GM19328 (cell line): ENCODE results near the gene ELMOD1.
A peak's percentile ranks its signal among the peaks of the same experiment; 100 is the strongest.
"Not testable (repeated sequence)": the region's sequence is repeated elsewhere in the genome, so short reads cannot be mapped to it uniquely, and the experiment has no call there.

Experiments
- ATAC-seq: cut with Tn5 transposase; IDR thresholded peaks from one replicate; pipeline ENCODE4 v1.9.1; 2021; ENCODE audit warnings: mild to moderate bottlenecking, moderate library complexity; ENCODE audit not compliant: unreplicated experiment

ELMOD1 gene

DNA sequence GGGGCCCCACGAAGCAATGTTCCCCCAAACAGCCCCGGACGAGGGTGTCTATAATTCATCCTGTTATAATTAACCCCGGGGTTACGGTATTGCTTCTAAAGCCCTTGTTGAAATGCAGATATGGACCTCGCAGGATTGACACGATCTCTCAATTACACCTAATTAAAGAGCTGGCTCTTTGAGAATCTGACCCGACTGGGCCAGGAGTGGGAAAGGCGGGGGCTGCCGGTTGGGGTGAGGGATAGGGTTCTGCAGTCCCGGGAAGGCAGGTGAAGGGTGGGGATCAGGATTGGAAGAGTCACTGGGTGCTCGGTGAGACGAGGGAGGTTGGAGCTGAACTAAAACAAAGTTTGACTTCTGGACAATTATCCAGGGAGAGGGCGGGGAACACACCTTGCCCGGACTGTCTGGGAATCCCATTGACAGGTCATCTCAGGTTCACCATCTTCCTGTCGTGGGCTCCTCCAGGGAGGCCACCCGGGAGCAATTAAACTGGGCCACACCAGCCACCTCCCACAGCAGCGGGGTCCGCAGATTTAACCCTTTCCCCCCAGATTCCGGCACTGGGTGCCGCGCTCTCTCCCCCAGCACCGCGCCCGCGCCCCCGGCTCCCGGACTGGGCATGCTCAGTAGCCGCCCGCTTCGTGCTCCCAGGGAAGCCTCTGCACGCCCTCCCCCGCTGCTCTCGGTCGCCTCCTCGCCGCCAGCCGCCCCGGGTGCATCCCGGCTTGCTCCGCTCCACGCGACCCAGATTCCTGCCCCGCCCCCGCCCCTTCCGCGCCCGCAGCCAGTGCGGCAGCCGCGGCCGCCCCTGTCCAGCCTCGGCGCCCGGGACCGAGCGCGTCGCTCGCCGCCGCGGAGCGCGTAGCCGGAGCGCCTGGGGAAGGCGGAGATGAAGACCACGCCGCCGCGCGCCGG is at the start of gene ELMOD1:
Gene ELMOD1 (plus strand): TSS at position 688 of the 918 bp plus-strand sequence. CDS start 27,043 bp downstream, outside the sequence.
- no peak for ATAC-seq

DNA sequence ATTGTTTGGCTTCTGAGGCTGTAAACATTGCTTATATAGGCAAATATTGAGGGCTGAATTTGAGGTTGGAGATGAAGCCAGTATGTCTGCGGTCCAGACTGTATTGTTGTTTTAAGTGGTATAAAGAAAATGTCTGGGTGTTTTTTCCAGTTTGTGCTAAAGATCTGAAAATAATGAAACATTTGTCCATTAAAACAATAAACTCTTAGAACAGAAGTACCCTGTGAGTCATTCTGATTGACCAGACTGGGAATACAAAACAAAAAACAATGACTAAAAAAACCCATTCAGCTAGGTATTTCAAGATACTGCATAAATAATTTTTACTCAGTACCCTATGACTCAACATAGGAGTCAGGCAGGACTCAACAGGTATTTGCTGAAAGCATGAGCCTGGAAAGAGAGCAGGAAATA is 45.8 kb upstream of the ELMOD1 start:
- no peak for ATAC-seq

DNA sequence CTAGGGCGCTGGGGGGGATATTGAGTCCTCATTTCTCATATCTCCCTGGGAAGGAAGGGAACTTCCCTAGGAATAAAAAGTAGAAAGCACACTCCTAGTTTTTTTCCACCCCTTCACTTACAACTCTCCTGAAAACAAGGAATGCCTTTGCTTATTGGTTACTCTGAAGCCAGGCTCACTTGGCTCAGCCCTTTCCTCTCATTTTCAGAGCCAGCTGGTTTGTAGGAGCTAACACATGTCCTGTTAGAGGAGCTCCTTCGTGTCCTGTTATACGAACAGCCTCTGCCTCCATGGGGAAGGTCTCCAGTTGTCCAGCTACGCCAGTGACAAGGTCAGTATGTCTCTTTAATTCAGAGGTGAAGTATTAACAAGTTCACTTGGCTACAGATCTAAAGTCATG is 43.0 kb upstream of the ELMOD1 start:
- no peak for ATAC-seq

DNA sequence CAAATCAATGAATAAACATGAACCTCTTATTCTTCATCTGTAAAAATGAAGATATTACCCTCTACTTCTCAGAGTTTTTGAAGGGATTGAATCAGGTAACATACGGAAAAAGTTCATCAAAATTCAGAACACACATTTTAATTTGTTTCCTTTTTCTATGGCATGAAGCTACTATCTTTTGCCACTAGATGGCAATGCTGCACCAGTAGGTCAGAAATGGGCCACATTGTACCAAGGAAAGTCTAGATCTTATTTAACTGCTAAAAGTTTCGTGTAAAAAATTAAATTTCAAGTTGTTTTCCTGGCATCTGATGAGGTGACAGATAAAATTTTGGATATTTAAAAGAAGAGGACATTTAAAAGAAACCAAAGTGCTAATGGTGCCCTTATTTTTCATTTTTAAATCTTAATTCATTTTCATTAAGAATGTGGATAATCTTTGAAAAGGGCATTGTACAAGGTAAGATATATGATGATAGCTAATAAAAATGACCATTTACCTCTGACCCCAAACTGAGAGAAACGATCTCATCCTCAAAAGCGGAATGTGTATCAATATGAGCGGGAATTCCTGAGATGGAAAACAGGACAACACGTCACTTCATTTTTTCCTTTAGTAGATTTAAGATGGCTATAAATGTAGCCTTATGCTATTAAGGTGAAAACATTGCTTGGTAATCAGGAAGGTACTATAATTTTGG is 41.5 kb upstream of the ELMOD1 start:
- ATAC-seq, result no peak

DNA sequence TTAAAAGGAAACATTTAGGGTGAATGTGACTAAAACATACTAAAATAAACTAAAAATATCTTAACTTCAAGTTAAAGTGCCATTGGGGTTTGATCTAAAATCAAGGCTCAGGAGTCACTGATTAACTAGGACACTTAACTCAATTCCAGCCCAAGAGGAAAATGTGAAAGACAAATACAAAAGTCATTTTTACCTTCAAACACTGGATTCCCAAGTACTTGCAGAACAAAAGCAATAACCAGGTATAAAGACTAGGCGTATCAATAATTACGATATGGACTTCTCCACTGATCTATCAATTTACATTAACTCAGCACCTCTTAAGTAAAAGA is 41.0 kb upstream of the ELMOD1 start:
- no peak for ATAC-seq

DNA sequence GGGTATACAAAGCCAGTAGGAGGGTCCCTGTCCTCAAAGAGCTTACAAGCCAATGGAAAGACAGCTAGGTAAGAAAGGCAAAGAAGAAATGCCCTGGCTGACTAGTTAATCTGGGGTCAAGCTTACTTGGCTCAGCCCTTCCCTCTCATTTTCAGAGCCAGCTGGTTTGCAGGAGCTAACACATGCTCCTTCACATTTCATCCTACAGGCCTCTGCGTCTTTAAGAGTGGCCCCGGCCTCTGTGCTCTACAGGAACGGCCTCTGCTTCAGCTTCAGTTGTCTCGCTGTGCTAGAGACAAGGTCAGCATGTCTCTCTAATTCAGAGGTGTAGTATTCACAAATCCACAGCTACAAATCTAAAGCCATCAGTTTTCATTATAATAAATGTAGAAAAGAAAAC is 40.6 kb upstream of the ELMOD1 start:
- ATAC-seq, result no peak

DNA sequence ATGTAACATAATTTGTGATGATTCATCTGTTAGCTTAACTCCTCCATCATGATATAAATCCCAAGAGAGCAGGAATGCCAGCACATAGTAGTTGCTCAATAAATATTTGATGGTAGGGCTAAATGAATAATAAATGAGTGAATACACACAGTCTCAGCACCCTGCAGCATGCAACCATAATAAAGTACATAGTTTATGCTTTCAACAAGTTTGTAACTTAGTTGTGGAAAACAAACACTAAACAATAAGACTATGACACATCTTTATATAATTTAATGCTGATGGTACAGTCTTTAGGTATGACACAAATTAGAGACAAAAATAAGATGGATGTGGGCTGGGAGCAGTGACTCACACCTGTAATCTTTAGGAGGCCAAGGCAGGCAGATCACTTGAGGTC is 29.3 kb upstream of the ELMOD1 start:
- no peak for ATAC-seq

DNA sequence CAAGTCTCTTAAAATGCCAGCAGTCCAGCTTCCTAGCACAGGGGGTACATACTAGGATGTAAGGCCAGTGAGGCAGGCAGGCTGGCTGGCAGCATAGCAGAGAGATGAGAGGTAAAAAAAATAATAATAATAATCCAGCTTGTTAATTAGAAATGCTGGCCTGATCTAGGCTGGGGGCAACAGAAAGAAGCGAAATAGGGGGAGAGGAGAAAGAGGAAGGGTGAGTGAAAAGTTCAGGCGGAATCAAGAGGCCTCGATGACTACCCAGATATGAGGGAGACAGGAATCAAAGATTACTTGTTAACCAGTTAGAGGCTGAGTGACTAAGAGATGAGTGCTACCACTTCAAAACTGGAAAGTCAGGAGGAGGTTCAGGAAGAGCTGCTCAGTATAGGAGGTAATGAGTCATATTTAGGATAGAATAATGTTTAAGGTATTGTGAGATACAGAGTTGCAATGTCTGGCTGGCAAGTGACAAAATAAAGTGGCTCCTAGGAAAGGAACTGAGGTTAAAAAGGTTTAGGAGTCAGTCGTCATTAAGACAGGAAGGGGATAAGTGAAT is 28.2 kb upstream of the ELMOD1 start:
- ATAC-seq, result no peak

DNA sequence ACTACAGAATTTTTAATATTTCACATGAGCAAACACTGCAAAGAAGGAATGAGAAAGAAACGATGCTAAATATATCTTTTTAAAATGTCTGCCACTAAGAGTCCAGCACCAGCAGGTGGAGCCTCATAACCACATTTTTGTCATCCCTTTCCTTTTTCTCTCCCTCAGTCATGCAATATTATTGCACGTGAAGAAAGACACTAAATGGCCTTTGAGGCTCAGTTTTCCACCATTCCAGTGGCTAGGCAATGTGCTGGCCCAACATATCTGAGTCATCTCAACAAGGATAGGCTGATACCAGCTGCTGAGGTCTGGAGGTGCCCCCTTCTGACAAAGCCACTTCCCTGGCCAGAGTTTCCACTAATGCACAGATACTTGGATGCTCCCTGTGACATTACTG is 27.2 kb upstream of the ELMOD1 start:
- ATAC-seq, result no peak

DNA sequence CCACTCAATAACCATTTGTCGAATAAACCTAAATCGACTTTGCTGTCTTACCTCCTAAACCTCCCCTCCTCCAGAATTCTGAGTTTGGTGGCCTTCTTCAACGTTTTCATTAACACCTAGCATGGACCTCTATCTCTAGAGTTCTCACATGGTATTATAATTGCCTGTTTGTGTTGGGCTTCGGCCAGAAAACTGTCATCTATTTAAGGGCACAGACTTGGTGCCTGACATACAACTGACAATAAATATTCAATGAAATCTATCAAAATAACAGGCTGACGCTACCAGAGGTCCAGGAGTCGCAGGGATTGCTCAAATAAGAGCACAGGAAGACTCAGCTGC is 26.1 kb upstream of the ELMOD1 start:
- peak; percentile 1 for ATAC-seq

DNA sequence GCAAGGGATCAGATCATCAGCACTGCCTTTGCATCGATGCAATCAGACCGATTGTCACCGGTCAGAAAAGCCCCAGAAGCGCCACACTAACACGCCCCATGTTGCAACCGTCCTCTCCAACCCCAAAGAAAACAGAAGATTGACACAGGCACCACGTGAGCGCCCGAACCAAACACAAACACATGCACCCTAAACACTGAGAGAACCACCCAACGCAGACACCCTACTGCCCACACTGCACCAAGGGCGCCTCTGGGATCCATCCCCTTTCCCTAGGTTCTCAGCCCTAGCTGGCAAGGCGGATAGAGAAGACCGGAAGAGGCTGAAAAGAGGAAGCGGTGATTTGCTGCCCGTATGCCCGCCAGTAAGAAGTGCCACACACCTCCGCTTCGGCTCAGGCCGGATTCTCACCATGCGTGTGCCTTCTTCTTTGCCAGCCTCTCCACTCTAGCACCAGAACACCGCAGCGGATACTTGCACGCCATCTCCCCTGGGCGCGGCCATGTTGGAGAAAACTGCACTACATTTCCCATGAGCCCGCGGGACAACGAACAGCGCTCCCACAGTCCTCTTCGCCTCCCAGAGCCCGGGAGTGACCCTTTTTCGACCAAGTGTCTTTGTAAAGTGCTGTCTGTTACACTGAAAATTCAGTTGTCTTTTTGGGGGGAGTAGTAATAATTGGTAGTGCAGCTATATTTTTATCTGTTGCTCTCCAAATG is 25.6 kb upstream of the ELMOD1 start, which contains the start of gene ALKBH8:
Gene ALKBH8 (minus strand): TSS at position 517 of the 719 bp plus-strand sequence. CDS start 4,842 bp downstream, outside the sequence.
- peak; percentile 68 for ATAC-seq

DNA sequence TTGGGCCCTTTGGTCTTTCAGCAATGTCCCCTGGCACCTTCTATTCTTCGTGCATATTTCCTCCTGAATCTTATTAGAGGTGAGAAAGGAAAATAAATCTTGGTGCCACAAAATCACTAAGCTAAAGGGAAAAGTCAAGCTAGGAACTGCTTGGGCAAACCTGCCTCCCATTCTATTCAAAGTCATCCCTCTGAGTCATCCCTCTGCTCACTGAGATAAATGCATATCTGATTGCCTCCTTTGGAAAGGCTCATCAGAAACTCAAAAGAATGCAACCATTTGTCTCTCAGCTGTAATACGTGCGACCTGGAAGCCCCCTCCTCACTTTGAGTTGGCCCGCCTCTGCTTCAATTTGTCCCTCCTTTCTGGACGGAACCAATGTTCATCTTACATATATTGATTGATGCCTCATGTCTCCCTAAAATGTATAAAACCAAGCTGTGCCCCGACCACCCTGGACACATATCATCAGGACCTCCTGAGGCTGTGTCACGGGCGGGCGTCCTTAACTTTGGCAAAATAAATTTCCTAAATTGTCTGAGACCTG is 24.9 kb upstream of the ELMOD1 start:
- peak; percentile 0 for ATAC-seq

DNA sequence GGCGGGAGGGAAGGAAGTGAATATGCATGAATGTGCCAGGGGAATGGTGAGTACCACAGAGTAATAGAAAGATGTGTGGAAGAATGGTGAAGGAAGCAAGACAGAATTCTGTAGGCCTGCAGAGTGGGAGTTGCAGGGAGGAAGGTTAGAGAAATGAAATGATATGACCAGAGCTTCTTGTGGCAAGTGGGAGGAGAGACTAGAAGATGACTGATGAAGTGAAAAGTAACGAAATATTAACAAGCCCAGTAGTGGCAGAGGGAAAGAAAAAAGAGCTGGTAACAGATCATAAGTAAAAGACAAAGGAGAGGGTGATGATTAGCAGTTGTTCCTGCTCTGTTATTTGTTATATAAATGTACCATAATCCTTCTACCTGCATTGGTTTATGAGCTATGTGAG is 24.4 kb upstream of the ELMOD1 start:
- no peak for ATAC-seq

DNA sequence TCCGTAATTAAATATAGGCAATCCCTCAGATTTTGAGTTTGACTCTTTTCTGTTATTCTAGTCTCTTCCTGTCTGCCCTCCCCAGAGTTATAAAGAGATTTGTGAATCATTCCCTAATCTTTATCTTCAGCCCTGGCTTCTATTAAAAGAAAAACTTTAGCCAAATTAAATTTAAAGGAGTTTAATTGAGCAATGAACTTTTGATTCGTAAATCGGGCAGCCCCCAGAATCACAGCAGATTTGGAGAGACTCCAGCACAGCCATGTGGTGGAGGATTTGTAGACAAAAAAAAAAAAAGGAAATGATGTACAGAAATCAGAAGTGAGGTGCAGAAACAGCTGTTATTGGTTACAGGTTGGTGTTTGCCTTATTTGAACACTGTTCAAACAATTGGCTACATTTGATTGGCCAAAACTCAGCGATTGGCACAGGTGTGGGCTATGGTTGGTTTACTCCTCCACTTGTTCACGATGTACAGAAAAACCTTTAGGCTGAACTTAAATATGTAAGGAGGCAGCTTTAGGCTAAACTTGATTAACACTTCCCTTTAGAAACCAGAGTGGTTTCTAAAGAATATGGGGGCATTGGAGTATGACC is 23.1 kb upstream of the ELMOD1 start:
- peak; percentile 24 for ATAC-seq

DNA sequence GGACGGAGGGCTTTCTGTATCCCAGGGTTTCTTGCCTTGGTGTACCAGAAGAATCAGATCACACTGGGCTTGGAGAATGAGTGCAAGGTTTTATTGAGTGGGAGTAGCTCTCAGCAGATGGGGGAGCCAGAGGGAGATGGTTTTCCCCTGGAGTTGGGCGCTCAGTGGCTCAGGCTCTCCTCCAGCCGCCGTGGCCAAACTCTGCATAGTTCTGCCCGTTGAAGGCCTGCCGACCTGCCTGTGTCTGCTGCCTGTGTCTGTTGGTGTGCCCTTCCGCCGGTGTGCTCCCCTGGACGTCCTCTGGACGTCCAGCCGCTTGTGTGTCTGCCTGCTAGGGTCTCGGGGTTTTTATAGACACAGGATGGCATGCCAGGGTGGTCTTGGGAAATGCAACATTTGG is 20.9 kb upstream of the ELMOD1 start:
- no peak for ATAC-seq

DNA sequence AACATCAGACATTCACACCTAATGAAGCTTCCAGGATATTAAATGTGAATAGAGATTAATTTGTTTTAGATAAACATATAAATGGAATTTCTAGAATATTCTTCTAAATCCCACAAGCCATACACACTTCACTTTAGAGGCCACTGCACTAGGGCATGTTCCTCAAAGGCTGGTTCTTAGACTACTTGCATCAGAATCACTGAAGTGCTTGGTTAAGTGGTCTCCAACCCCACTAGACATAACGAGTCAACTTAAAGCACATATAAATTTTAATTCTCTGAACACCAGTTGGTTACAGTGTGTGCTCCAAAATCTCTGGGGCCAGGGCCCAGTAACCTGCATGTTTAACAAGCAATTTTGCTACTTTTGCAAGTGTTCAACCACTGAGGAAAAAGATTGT is 17.5 kb upstream of the ELMOD1 start:
- ATAC-seq, result no peak

DNA sequence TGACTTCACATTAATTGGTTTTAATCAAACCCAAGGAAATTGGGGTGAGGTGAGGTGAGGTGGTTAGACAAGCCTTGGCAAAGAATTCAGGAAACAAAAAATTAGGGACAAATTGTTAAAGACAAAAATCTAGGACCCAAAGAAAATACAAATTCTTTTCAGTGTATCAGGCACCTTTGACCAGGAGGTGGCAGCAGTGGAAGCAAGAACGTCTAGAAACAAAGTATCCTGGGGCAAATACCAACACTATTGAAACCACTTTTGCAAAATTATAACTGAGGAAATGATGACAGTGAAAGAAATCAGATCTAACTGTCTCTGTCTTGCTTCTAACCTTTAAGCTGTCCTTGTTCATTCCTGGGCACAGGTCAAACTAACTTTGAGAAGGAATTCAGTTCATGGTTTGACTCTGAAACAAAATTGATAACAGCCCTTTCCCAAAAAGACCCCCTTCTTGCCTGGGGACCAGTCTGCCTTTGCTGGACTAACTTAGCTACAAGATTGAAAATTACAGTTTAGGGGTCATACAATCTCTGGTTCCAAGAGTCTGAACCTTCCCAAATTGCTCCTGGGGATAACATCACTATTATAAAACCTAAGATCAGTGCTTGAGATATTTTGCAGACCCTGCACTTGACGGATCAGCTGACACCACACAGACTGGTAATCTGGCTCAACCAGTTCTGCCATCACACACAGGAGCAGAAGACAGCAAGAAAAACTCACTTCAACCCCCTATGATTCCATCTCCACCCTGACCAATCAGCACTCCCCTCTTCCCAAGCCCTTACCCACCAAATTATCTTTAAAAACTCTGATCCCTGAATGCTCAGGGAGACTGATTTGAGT is 14.2 kb upstream of the ELMOD1 start:
- not testable (repeated sequence) for ATAC-seq

DNA sequence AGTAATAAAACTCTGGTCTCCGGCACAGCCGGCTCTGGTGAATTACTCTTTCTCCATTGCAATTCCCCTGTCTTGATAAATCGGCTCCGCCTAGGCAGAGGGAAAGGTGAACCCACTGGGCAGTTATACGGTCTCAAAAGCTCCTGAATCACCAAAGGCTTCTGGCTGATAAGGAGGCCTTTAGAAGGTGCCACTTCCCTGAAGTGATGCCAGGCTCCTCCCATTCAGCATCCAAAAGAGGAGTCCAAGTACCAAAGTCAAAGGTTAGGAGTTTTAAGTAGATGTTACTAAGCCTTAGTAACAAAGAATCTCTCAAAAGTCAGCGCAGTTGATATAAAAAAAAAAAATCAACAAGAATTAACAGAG is 13.6 kb upstream of the ELMOD1 start:
- ATAC-seq, result no peak

DNA sequence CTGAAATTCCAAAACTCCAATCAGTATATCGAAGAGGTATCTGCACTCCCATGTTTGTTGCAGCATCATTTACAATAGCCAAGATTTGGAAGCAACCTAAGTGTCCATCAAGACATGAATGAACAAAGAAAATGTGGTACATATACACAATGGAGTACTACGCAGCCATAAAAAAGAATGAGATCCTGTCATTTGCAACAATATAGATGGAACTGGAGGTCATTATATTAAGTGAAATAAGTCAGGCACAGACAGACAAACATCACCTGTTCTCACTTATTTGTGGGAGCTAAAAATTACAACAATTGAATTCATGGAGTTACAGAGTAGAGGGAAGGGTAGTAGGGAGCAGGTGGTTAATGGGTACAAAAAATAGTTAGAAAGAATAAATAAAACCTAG is 11.8 kb upstream of the ELMOD1 start:
- not testable (repeated sequence) for ATAC-seq

DNA sequence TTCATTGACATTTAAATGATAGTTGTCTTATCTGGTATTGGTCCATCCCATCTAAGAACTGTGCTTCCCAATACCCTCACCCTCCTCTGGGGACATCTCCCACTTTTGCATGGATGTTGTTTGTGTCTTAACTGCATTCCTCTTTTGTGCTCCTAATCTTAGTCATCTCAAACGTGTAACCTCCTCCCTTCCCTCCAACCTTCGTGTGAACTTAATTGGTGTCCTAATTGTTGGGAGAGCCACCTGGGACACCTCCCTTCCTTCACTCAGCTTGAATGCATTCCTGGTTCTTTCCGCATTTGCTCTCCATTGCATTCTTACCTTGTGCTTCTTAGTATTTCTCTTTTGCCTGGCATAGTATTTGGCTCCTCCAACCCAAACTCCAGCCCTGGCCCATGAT is 9.8 kb upstream of the ELMOD1 start:
- ATAC-seq, result no peak
